CD4-positive, alpha-beta T cell treated with Interleukin-1 beta for 1 hour (primary cell): ENCODE data around the gene TFDP1.

Experiments
- DNase-seq, 2 donors: peaks; one replicate each; pipeline ENCODE4 v3.0.0-alpha.2; 2020 to 2022

TFDP1 gene

GRCh38 chr13:113669231-113669754 is 84.7 kb downstream of the TFDP1 start:
- DNase-seq = no peak

GRCh38 chr13:113669755-113670341 is 85.3 kb downstream of the TFDP1 start:
- DNase-seq = no peak

GRCh38 chr13:113670541-113670940 is 86.0 kb downstream of the TFDP1 start:
- no peak for DNase-seq

GRCh38 chr13:113671066-113672001 is 86.8 kb downstream of the TFDP1 start:
- DNase-seq = no peak

GRCh38 chr13:113672002-113672651 is 87.6 kb downstream of the TFDP1 start:
- no peak for DNase-seq
